ENCODE results near the gene SALL1. TPM values are rescaled to one million over a fixed set of nuclear protein-coding genes. Genes with fewer than 3 reads are reported as not detected.

SALL1 gene
- total and polyA plus RNA-seq, 2 of the 13 experiments (the other 11 are each of a cell fraction or from before 2014, with no cell fraction given), result 6.6 to 12.3 TPM

DNA sequence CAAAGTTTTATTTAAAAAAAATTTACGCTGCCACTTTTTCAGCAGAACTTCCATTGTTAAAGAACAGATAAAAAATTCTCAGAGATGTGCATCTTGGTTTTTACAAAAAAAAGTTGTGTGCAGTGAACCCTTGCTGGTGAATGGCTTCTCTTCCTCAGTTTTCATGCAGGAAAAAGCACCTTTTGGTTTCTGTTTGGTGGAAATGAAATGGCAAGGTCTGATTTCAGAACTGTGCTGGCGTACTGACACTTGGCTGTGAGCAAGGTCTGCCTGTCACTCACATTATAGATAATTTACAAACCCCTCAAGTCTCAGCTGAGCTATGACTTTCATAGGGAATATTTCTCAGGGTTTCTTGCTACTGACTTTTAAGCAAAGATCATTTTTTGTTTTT is 5.7 kb upstream of the SALL1 start:
- TF ChIP-seq, protein P1, sequence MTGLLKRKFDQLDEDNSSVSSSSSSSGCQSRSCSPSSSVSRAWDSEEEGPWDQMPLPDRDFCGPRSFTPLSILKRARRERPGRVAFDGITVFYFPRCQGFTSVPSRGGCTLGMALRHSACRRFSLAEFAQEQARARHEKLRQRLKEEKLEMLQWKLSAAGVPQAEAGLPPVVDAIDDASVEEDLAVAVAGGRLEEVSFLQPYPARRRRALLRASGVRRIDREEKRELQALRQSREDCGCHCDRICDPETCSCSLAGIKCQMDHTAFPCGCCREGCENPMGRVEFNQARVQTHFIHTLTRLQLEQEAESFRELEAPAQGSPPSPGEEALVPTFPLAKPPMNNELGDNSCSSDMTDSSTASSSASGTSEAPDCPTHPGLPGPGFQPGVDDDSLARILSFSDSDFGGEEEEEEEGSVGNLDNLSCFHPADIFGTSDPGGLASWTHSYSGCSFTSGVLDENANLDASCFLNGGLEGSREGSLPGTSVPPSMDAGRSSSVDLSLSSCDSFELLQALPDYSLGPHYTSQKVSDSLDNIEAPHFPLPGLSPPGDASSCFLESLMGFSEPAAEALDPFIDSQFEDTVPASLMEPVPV (CRISPR knock-in tag; IDR thresholded peaks at IDR 0.05), result no peak
- TF ChIP-seq MBNL3 (CRISPR knock-in tag; conservative IDR thresholded peaks at IDR 0.05), result no peak
- no peak for FAIRE-seq
- Histone ChIP-seq H3K4me1 (ENCODE audit: insufficient read depth, low read length) (peaks cover 44% of the 10 kb centered on the region), H3K79me2 (ENCODE audit: insufficient read depth, low read length) (no peaks in the 10 kb centered on the region), H3K4me3 (replicated peaks in 1 of 3; ENCODE audit: insufficient read depth in 1 of 3, low read depth in 2 of 3, low read length in 3 of 3) (no peak overlapping the region), H3K4me2 (ENCODE audit: low read depth, low read length) (no peak overlapping the region), H4K20me1 (ENCODE audit: insufficient read depth, low read length) (no peaks in the 10 kb centered on the region), H3K9ac (ENCODE audit: insufficient read depth, low read depth, low read length) (no peak overlapping the region), H3K27me3 (ENCODE audit: control insufficient read depth in 1 of 2, insufficient read depth in 2 of 2, low read length in 2 of 2) (peaks cover 6 to 32% of the 10 kb centered on the region in 2 experiments), H2AFZ (ENCODE audit: low read length) (no peak overlapping the region), H3K27ac (ENCODE audit: extremely low read length, insufficient read depth, low read length) (no peak overlapping the region), H3K36me3 (replicated peaks in 1 of 2; ENCODE audit: control insufficient read depth in 1 of 2, insufficient read depth in 2 of 2, low read length in 2 of 2) (no peaks in the 10 kb centered on the region), H3K9me3 (ENCODE audit: low read length) (no peaks in the 10 kb centered on the region)
- CTCF ChIA-PET (ENCODE audit: low intra/inter-chr PET ratio, low total read pairs), result no interaction called here
- DNase-seq (ENCODE audit: low spot score), result no peak
- no peak for ATAC-seq
- intact Hi-C loops (cut with micrococcal nuclease; ENCODE audit: unreplicated experiment), result loop anchor here (5.0 kb wide), 1 partner anchor 80 kb away; no protein-coding TSS in a partner anchor
- POLR2A ChIA-PET, result no interaction called here
- no TSS peak for BruUV-seq (replicated peaks)
- 63% methylated on average over 2 of the region's 2 CpGs for WGBS (ENCODE audit: low lambda C conversion rate)
- in situ Hi-C loops (cut with HindIII; ENCODE audit: extremely low pct_ligation_motif_present, low pct_unique_long_range_greater_than_20kb), result no loop called here

GRCh38 chr16:51155820-51156806 is 5.0 kb upstream of the SALL1 start:
- FAIRE-seq (no peak), ATAC-seq (no peak), DNase-seq (ENCODE audit: low spot score) (no peak)
- peak overlapping the region; percentile 75 for H3K4me2 ChIP-seq (ENCODE audit: low read depth, low read length)
- ChIA-PET POLR2A (no interaction called here), CTCF (ENCODE audit: low intra/inter-chr PET ratio, low total read pairs) (no interaction called here)
- H3K27me3 ChIP-seq (ENCODE audit: control insufficient read depth in 1 of 2, insufficient read depth in 2 of 2, low read length in 2 of 2), result peaks cover 6 to 32% of the 10 kb centered on the region in 2 experiments
- in situ Hi-C loops (cut with HindIII; ENCODE audit: extremely low pct_ligation_motif_present, low pct_unique_long_range_greater_than_20kb), result no loop called here
- H2AFZ ChIP-seq (ENCODE audit: low read length), result no peak overlapping the region
- BruUV-seq (replicated peaks), result no TSS peak
- H3K36me3 ChIP-seq (replicated peaks in 1 of 2; ENCODE audit: control insufficient read depth in 1 of 2, insufficient read depth in 2 of 2, low read length in 2 of 2), result no peaks in the 10 kb centered on the region
- H4K20me1 ChIP-seq (ENCODE audit: insufficient read depth, low read length), result no peaks in the 10 kb centered on the region
- 25% methylated on average over 32 of the region's 59 CpGs for WGBS (ENCODE audit: low lambda C conversion rate)
- H3K4me1 ChIP-seq (ENCODE audit: insufficient read depth, low read length), result peaks cover 44% of the 10 kb centered on the region
- no peaks in the 10 kb centered on the region for H3K79me2 ChIP-seq (ENCODE audit: insufficient read depth, low read length)
- intact Hi-C loops (cut with micrococcal nuclease; ENCODE audit: unreplicated experiment), result loop anchor here (5.0 kb wide), 1 partner anchor 81 kb away; no protein-coding TSS in a partner anchor
- H3K9me3 ChIP-seq (ENCODE audit: low read length), result no peaks in the 10 kb centered on the region
- H3K27ac ChIP-seq (ENCODE audit: extremely low read length, insufficient read depth, low read length), result no peak overlapping the region
- peak overlapping the region; percentile 25 to 68 (median 57); a peak in 5 of 6 replicates for H3K4me3 ChIP-seq (replicated peaks in 1 of 3; ENCODE audit: insufficient read depth in 1 of 3, low read depth in 2 of 3, low read length in 3 of 3)
- no peak overlapping the region for H3K9ac ChIP-seq (ENCODE audit: insufficient read depth, low read depth, low read length)
- TF ChIP-seq ZNF800 (CRISPR knock-in tag; IDR thresholded peaks at IDR 0.05) (peak; percentile 100), ZKSCAN8 (CRISPR knock-in tag; IDR thresholded peaks at IDR 0.05; ENCODE audit: borderline replicate concordance) (no peak), ZSCAN21 (CRISPR knock-in tag; IDR thresholded peaks at IDR 0.05; ENCODE audit: borderline replicate concordance) (no peak), CBX2 (IDR thresholded peaks at IDR 0.05; ENCODE audit: low read depth, low read length) (peak; percentile 95), CBX2 (CRISPR knock-in tag; IDR thresholded peaks at IDR 0.05; ENCODE audit: low read depth) (no peak)
- TF ChIP-seq, protein P2, sequence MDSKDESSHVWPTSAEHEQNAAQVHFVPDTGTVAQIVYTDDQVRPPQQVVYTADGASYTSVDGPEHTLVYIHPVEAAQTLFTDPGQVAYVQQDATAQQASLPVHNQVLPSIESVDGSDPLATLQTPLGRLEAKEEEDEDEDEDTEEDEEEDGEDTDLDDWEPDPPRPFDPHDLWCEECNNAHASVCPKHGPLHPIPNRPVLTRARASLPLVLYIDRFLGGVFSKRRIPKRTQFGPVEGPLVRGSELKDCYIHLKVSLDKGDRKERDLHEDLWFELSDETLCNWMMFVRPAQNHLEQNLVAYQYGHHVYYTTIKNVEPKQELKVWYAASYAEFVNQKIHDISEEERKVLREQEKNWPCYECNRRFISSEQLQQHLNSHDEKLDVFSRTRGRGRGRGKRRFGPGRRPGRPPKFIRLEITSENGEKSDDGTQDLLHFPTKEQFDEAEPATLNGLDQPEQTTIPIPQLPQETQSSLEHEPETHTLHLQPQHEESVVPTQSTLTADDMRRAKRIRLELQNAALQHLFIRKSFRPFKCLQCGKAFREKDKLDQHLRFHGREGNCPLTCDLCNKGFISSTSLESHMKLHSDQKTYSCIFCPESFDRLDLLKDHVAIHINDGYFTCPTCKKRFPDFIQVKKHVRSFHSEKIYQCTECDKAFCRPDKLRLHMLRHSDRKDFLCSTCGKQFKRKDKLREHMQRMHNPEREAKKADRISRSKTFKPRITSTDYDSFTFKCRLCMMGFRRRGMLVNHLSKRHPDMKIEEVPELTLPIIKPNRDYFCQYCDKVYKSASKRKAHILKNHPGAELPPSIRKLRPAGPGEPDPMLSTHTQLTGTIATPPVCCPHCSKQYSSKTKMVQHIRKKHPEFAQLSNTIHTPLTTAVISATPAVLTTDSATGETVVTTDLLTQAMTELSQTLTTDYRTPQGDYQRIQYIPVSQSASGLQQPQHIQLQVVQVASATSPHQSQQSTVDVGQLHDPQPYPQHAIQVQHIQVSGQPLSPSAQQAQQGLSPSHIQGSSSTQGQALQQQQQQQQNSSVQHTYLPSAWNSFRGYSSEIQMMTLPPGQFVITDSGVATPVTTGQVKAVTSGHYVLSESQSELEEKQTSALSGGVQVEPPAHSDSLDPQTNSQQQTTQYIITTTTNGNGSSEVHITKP (CRISPR knock-in tag; IDR thresholded peaks at IDR 0.05; ENCODE audit: low read depth), result no peak

Measured in HepG2 (cell line).